ENCODE results near the gene XPNPEP2.
A peak's percentile ranks its signal among the peaks of the same experiment; 100 is the strongest.
"Not testable (repeated sequence)": the region's sequence is repeated elsewhere in the genome, so short reads cannot be mapped to it uniquely, and the experiment has no call there.

The XPNPEP2 gene

DNA sequence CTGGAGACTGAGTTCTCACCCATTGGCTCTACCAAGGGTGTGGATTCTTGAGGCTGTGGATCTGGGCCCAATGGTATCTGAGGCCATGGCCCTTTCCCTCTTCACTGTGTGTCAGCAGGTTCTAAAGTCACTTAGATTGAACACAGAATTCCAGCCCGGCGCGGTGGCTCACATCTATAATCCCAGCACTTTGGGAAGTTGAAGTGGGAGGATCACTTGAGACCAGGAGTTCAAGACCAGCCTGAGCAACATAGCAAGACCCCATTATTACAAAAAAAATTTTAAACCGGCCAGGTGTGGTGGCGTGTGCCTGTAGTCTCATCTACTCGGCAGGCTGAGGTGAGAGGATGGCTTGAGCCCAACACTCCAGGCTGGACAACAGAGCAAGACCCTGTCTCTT lies 18.0 kb upstream of the XPNPEP2 start:
- DNase-seq, result no peak

- no peak for DNase-seq
These were observed 17.4 kb upstream of the XPNPEP2 start for GRCh38 chrX:129721414-129721813.

DNA sequence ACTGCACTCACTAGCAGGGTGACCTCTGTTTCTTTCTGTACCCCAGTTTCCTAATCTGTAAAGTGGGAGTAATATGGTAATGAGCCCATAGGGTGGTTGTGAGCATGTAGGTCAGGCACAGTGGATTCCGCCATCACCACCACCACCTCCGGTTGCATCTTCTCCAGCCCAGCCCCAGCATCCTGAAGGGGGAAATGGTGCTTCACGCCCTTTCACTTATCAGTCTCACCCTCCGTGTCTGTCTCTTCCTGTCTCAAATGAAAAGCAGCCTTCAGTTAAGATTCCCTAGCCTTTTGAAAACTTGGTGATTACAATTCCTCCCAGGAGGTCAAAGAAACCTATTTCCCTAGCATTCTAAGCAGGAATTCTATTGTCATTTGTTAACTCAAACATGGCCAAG lies 16.9 kb upstream of the XPNPEP2 start:
- DNase-seq, result no peak

DNA sequence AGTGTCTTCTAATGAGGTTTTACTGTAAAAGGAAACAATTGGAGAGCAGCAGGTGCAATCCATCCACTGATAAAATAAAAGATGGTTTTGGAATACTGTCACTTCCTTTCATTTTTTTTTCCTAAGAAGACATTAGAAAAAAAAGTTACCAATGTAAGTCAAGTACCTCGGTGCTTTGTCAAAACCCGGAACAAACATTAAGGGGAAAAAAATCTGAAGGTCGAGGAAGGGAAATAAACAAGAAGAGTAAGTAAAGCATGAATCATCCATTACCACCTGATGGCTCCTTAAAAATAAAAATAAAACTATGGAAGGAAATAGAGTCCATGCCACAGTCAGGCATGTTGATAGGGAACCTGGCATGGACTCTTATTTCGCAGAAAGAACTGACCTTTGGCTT lies 15.3 kb upstream of the XPNPEP2 start:
- DNase-seq, result no peak

GRCh38 chrX:129724754-129725153 lies 14.0 kb upstream of the XPNPEP2 start:
- DNase-seq, result no peak

- DNase-seq, result peak; percentile 13
These were observed 12.3 kb upstream of the XPNPEP2 start for GRCh38 chrX:129726307-129727111.

GRCh38 chrX:129728061-129728460 lies 10.7 kb upstream of the XPNPEP2 start:
- DNase-seq, result no peak

DNA sequence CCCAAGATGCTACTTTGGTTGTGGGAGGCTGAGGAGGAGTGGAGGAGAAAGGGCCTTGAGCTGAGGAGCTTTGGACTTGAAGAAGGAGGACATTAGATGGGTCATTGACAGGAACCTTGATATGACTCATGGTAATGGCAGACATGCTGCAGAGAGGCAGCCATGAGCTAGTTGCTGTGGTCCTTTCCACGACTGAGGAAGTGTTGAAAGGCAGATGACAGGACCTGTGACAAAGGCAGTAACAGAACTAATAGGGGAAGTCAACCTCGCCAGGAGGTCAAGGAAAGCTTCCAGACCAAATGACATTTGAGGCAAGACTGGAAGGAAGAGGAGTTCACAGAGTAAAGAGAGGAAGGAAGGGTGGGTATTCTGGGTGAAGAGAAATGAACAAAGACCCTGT lies 7.6 kb upstream of the XPNPEP2 start:
- no peak for DNase-seq

GRCh38 chrX:129732857-129733256 lies 5.9 kb upstream of the XPNPEP2 start:
- no peak for DNase-seq

- no peak for DNase-seq
These were observed 5.4 kb upstream of the XPNPEP2 start for GRCh38 chrX:129733335-129733734.

DNA sequence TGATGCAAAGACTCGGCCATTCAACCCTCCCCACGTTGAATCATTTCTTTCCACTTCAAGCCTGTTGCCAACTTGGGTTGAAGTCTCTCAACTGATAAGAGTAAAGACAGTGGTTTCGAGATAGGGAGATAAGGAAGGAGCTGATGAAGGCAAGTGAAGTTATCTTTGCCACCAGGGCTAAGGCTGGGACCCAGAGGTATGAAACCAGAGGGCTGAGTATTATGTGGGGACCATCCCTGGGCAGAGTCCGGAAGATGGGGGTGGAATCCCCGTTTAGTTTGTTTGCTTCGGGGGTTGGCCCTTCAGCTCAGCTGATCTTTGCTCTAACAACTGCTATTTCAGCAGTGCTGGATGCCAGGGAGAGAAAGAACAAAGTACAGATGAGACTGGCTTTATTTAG lies 2.3 kb upstream of the XPNPEP2 start:
- DNase-seq, result no peak

DNA sequence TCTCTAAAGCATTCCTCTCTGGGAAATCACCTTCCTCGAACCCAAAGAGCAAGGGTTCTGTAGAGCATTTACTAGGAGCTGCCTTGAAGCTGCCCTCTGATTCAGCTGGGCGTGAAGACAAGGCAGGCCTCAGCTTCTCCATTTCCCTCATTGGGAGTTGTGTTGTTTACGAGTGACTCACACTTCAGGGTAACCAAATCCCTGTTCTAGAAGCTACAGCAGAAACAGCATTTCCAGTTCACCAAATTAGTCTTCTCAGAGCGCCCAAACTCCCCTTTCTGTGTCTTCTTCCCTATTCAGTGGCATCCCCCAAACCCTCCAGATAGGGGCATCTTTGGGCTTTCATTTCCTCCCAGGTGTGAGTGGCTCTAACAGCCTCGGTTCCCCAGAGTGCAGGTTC lies 863 bp upstream of the XPNPEP2 start:
- DNase-seq, result no peak

- DNase-seq, result no peak
These were observed 799 bp downstream of the XPNPEP2 start for GRCh38 chrX:129739578-129739977.

DNA sequence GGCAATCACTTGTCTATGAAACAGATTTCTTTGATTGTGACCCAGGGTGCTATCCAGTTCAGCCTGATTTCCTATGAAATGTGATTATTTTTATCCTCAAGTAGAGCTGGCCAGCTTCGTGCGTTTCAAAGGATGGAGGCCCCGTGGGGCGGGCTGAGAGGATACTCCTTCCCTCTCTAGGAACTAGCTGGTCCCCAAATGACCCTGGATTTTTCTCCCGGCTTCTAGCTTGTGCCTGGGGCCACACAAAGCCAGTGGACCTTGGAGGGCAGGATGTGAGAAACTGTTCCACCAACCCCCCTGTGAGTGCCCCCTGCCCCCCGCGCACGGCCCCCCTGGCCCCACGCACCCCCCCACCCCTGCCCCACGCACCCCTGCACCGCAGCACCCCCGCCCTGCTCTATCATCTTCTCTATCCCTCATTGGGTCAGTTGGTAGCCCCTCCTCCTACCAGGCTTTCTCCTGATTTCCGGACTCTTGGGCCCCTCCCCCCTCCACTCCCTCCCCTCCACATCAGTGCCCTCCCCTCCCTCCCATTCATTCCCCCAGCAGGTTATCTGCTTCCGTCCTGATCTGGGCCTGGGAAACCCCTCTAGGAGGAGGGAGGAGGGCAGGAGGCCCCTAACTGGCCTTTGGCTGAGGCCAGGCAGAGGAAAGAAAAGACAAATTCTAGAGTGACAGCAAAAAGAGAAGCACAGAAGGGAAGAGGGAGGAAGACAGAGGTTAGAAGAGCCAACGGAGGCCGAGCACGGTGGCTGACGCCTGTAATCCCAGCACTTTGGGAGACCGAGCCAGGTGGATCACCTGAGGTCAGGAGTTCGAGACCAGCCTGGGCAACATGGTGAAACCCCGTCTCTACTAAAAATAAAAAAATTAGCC lies 3.3 kb downstream of the XPNPEP2 start:
- no peak for DNase-seq

DNA sequence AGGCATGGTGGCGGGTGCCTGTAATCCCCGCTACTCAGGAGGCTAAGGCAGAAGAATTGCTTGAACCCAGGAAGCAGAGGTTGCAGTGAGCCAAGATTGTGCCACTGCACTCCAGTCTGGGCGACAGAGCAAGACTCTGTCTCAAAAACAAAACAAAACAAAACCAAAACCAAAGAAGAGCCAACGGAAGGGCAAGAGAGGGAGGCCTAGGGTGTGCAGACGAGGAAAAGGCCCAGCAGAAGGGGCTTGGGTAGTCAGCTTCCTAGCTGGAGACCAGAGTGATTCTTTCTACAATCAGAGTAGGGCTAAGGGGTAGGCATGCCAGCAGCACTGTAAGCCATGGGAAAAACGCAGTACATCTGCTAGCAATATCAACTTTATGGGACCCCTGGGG lies 4.0 kb downstream of the XPNPEP2 start:
- DNase-seq, result not testable (repeated sequence)

- DNase-seq, result no peak
These were observed 5.0 kb downstream of the XPNPEP2 start for GRCh38 chrX:129743821-129744220.

GRCh38 chrX:129744861-129745321 lies 6.1 kb downstream of the XPNPEP2 start:
- DNase-seq, result no peak

DNA sequence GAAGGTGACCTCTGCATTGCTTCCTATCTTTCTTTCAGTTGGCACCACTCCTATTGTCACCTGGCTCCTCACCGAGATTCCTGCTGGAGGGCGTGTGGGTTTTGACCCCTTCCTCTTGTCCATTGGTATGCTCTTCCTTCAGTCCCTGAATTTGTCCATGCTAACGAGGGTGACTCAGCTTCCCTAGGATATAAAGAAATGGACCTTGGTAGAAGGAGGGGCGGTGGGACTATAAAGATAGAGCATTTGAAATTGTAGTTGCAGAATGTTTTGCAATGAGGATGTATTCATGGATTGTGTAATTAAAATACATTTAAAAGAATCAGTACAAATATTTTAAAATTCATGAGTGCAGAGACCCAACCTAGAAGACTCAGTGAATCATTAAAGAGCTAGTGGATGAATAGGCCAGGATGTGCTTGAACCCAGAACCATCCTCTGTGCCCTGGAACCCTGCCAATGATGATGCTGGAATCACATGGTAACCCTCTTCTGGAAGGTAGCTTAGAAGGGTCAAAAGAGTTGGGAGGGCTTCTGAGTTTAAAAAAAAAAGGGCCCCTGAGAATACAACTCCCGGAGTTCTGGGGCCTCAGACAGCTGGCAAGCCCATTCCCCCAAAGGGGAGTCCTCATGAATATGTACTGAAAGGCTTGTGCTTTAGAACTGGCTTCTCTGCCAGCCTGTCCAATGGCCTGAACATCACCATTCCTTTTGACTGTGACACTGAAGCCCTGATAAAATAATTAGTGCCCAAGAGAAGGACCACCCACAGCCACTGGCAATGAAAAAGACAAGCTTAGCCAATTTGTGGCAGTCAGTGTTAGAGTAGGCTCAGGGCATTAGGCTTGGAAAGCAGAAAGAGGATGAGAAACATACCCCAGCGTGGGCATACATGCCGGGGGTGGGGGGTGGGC lies 8.0 kb downstream of the XPNPEP2 start:
- DNase-seq, result no peak

- no peak for DNase-seq
These were observed 8.8 kb downstream of the XPNPEP2 start for GRCh38 chrX:129747533-129747932.

GRCh38 chrX:129748305-129748704 lies 9.5 kb downstream of the XPNPEP2 start:
- DNase-seq, result no peak

GRCh38 chrX:129749069-129749468 lies 10.3 kb downstream of the XPNPEP2 start:
- DNase-seq, result no peak

- DNase-seq, result no peak
These were observed 12.2 kb downstream of the XPNPEP2 start for GRCh38 chrX:129750971-129751370.
